Measurements from ENCODE around the gene TLE6. TPM values are rescaled to one million over a fixed set of nuclear protein-coding genes. Genes with fewer than 3 reads are reported as not detected.

Gene TLE6
- total and polyA plus RNA-seq, 2 of the 13 experiments (the other 11 are each of a cell fraction or from before 2014, with no cell fraction given): 0.24 to 5.5 TPM

- no peak for TF ChIP-seq FOXO4 (CRISPR knock-in tag; conservative IDR thresholded peaks at IDR 0.05)
- TF ChIP-seq NR2F1 (CRISPR knock-in tag; IDR thresholded peaks at IDR 0.05): peak in 1 of 2 experiments; percentile 71; a peak in 2 of 4 replicates
- TF ChIP-seq CREM (IDR thresholded peaks at IDR 0.05): peak; percentile 92
- TF ChIP-seq CREM (CRISPR knock-in tag; IDR thresholded peaks at IDR 0.05): no peak
- TF ChIP-seq STAG1 (CRISPR knock-in tag; IDR thresholded peaks at IDR 0.05): peak; percentile 93
- no peak for TF ChIP-seq ZNF432 (CRISPR knock-in tag; IDR thresholded peaks at IDR 0.05; ENCODE audit: borderline replicate concordance)
- no peak for TF ChIP-seq KLF12 (CRISPR knock-in tag; IDR thresholded peaks at IDR 0.05; ENCODE audit: borderline replicate concordance)
- no peak for TF ChIP-seq PAF1 (CRISPR knock-in tag; IDR thresholded peaks at IDR 0.05)
- TF ChIP-seq MAF1 (CRISPR knock-in tag; IDR thresholded peaks at IDR 0.05; ENCODE audit: borderline replicate concordance): no peak
- TF ChIP-seq MIXL1 (CRISPR knock-in tag; IDR thresholded peaks at IDR 0.05): 0 out of 2 replicates have a peak, but pooled peaks have one; percentile 14
- no peak for TF ChIP-seq CEBPB (IDR thresholded peaks at IDR 0.05; ENCODE audit: borderline replicate concordance, low read depth, low read length)
- TF ChIP-seq NR2F6 (IDR thresholded peaks at IDR 0.05): peak; percentile 48; the same call in 1 of the 2 replicates
- peak; percentile 37; the same call in 1 of the 2 replicates for TF ChIP-seq NR2F6 (CRISPR knock-in tag; IDR thresholded peaks at IDR 0.05)
- TF ChIP-seq PPARG (CRISPR knock-in tag; conservative IDR thresholded peaks at IDR 0.05): peak; percentile 29; the same call in 1 of the 2 replicates
- no peak for TF ChIP-seq ZNF17 (CRISPR knock-in tag; IDR thresholded peaks at IDR 0.05)
- no peak for TF ChIP-seq ZNF20 (CRISPR knock-in tag; IDR thresholded peaks at IDR 0.05)
- no peak for TF ChIP-seq POGK (CRISPR knock-in tag; conservative IDR thresholded peaks at IDR 0.05)
- TF ChIP-seq GMEB2 (CRISPR knock-in tag; IDR thresholded peaks at IDR 0.05; ENCODE audit: low read depth): no peak
- TF ChIP-seq ZBTB43 (CRISPR knock-in tag; conservative IDR thresholded peaks at IDR 0.05): no peak
- no peak for TF ChIP-seq SRF (IDR thresholded peaks at IDR 0.05; ENCODE audit: low read depth, low read length)
- TF ChIP-seq PRDM10 (CRISPR knock-in tag; IDR thresholded peaks at IDR 0.05; ENCODE audit: low read depth): 0 out of 2 replicates have a peak, but pooled peaks have one; percentile 20
These were observed 15.2 kb upstream of the TLE6 start (continued) for GRCh38 chr19:2962018-2962670.

All from HepG2 (cell line).